Activated CD8-positive, alpha-beta memory T cell treated with anti-CD3 and anti-CD28 coated beads, Interleukin-2, amount 50 U/mL, for 48 hours (primary cell): ENCODE data around the gene HOXB8.

Experiments
- DNase-seq: peaks from one replicate; pipeline ENCODE4 v3.0.0-alpha.2; 2020

Gene HOXB8

GRCh38 chr17:48637323-48638260, 22.5 kb upstream of the HOXB8 start:
- no peak for DNase-seq

- peak; percentile 92 for DNase-seq
These were observed 21.3 kb upstream of the HOXB8 start for GRCh38 chr17:48636177-48637018.

GRCh38 chr17:48634493-48635208, 19.6 kb upstream of the HOXB8 start:
- DNase-seq = no peak

- DNase-seq = no peak
These were observed 18.2 kb upstream of the HOXB8 start for GRCh38 chr17:48633266-48633677.

- DNase-seq = no peak
These were observed 17.6 kb upstream of the HOXB8 start for GRCh38 chr17:48632579-48633265.

- no peak for DNase-seq
These were observed 16.8 kb upstream of the HOXB8 start for GRCh38 chr17:48631693-48632578.

GRCh38 chr17:48630925-48631692, 16.0 kb upstream of the HOXB8 start:
- no peak for DNase-seq

- no peak for DNase-seq
These were observed 15.2 kb upstream of the HOXB8 start for GRCh38 chr17:48630009-48630924.

GRCh38 chr17:48629411-48629759, 14.3 kb upstream of the HOXB8 start:
- DNase-seq = no peak

- DNase-seq = no peak
These were observed 13.7 kb upstream of the HOXB8 start for GRCh38 chr17:48628649-48629410.

- DNase-seq = no peak
These were observed 12.8 kb upstream of the HOXB8 start for GRCh38 chr17:48627623-48628521.

GRCh38 chr17:48627118-48627597, 12.1 kb upstream of the HOXB8 start:
- no peak for DNase-seq

- peak; percentile 79 for DNase-seq
These were observed 11.4 kb upstream of the HOXB8 start, which contains the start of gene HOXB9 for GRCh38 chr17:48626245-48627117. HOXB9 (minus strand) TSS chr17:48626358; CDS start chr17:48626269, 89 bp downstream.

- DNase-seq = peak; percentile 77
These were observed 10.6 kb upstream of the HOXB8 start for GRCh38 chr17:48625495-48626244.
